PC-3 (cell line): ENCODE data around the gene MIPOL1. TPM values are rescaled to one million over a fixed set of nuclear protein-coding genes. Genes with fewer than 3 reads are reported as not detected.
"Not testable (repeated sequence)": the region's sequence is repeated elsewhere in the genome, so short reads cannot be mapped to it uniquely, and the experiment has no call there.

Experiments used
- ATAC-seq: fragments of 200-7000 bp; cut with Tn5 transposase; 2 replicates; pipeline ENCODE4 v1.9.1; 2020; ENCODE audit warnings: mild to moderate bottlenecking, moderate library complexity
- BruUV-seq: library from RNA; stranded (reverse); fragments of 400-500 nt; replicated peaks from 2 replicates; lab custom pipeline; 2021; lab: Mats Ljungman, UMichigan
- CTCF ChIA-PET: fragments of 300-600 bp; sonication (Branson Sonifier 250); formaldehyde crosslinking; loops from one replicate; lab custom pipeline; 2022; ENCODE audit warnings: antibody characterized with exemption; lab: Charles Lee
- POLR2A ChIA-PET: fragments of 300-600 bp; sonication (Branson Sonifier 250); formaldehyde crosslinking; loops from one replicate; lab custom pipeline; 2022; ENCODE audit warnings: antibody characterized with exemption; ENCODE audit not compliant: unreplicated experiment; lab: Charles Lee
- DNase-seq: peaks from one replicate; pipeline ENCODE4 v3.0.0-alpha.2; 2015
- H2AFZ ChIP-seq: fragments of 300-600 bp; sonication (generic); 2 replicates; pipeline ENCODE4 v1.6.0; 2016; ENCODE audit warnings: antibody characterized with exemption, low read length
- H3F3A ChIP-seq: fragments of 300-600 bp; sonication (generic); one replicate; pipeline ENCODE4 v1.6.0; 2017; ENCODE audit warnings: antibody characterized with exemption, low read length, control low read depth, mild to moderate bottlenecking; ENCODE audit not compliant: unreplicated experiment
- H3K27ac ChIP-seq: fragments of 300-600 bp; sonication (generic); 2 replicates; pipeline ENCODE4 v1.5.1; 2016; ENCODE audit warnings: mild to moderate bottlenecking, low read length
- H3K27me3 ChIP-seq: fragments of 300-600 bp; sonication (generic); 2 replicates; pipeline ENCODE4 v1.6.1; 2016; ENCODE audit warnings: low read length, mixed read lengths
- H3K36me3 ChIP-seq: fragments of 300-600 bp; sonication (generic); 2 replicates; pipeline ENCODE4 v1.6.1; 2016; ENCODE audit warnings: low read depth, mixed run types, low read length, mixed read lengths
- H3K4me1 ChIP-seq: fragments of 300-600 bp; sonication (generic); 2 replicates; pipeline ENCODE4 v1.5.1; 2016; ENCODE audit warnings: low read length; ENCODE audit not compliant: insufficient read depth
- H3K4me2 ChIP-seq: fragments of 300-600 bp; sonication (generic); 2 replicates; pipeline ENCODE4 v1.6.0; 2016; ENCODE audit warnings: low read length
- H3K4me3 ChIP-seq: fragments of 300-600 bp; sonication (generic); 2 replicates; pipeline ENCODE4 v1.5.1; 2016; ENCODE audit warnings: mild to moderate bottlenecking, low read length, mixed read lengths
- H3K79me2 ChIP-seq: fragments of 300-600 bp; sonication (generic); 2 replicates; pipeline ENCODE4 v1.6.1; 2017; ENCODE audit warnings: low read length, mixed read lengths
- H3K9ac ChIP-seq: fragments of 300-600 bp; sonication (generic); 2 replicates; pipeline ENCODE4 v1.6.0; 2016; ENCODE audit warnings: mild to moderate bottlenecking, low read length
- H3K9me2 ChIP-seq: fragments of 300-600 bp; sonication (generic); replicated peaks from 2 replicates; pipeline ENCODE4 v1.6.1; 2016; ENCODE audit warnings: mixed run types, low read length, mixed read lengths
- H3K9me3 ChIP-seq: fragments of 300-600 bp; sonication (generic); 2 replicates; pipeline ENCODE4 v1.6.1; 2016; ENCODE audit warnings: low read length, mixed read lengths
- H4K20me1 ChIP-seq: fragments of 300-600 bp; sonication (generic); 2 replicates; pipeline ENCODE4 v1.6.1; 2016; ENCODE audit warnings: low read length, mixed read lengths
- CTCF ChIP-seq: fragments of 300-600 bp; sonication (generic); conservative IDR thresholded peaks from 2 replicates; pipeline ENCODE4 v1.5.1; 2017; ENCODE audit warnings: antibody characterized with exemption, low read depth, mild to moderate bottlenecking, low read length
- EZH2 ChIP-seq: fragments of 300-600 bp; sonication (generic); IDR thresholded peaks from one replicate; pipeline ENCODE4 v1.6.1; 2017; ENCODE audit warnings: antibody characterized with exemption, mild to moderate bottlenecking, low read length; ENCODE audit not compliant: unreplicated experiment
- EZH2phosphoT487 ChIP-seq: fragments of 300-600 bp; sonication (generic); IDR thresholded peaks from 2 replicates; pipeline ENCODE4 v1.6.1; 2018; ENCODE audit warnings: mild to moderate bottlenecking, antibody characterized with exemption, low read length, borderline replicate concordance
- intact Hi-C: fragments of 100-400 bp; cut with micrococcal nuclease; formaldehyde crosslinking; loops from 2 replicates; pipeline ENCODE4 v1.9.0; 2023
- total RNA-seq: library from RNA; depleted of rRNA; stranded (reverse); fragments of >200 nt; gene quantifications from 2 replicates; pipeline ENCODE4 v1.2.3, GENCODE V29; 2014

Gene MIPOL1
- total RNA-seq, 1 experiment from 2014 or later, result 22.5 TPM

GRCh38 chr14:37153005-37153404, 44.7 kb upstream of the MIPOL1 start:
- H3K9me2 ChIP-seq, result no peaks in the 10 kb centered on the region
- H3K4me1 ChIP-seq, result no peaks in the 10 kb centered on the region
- CTCF ChIA-PET, result interaction anchor here (0.6 to 0.8 kb wide), 2 partner anchors 80 to 491 kb away, joined by 4 to 5 read pairs; partner anchors contain the start of gene PAX9
- intact Hi-C loops, result loop anchor here (10.0 kb wide), 1 partner anchor 1078 kb away; no protein-coding TSS in a partner anchor
- no peak overlapping the region for H3K27ac ChIP-seq
- peaks cover 7% of the 10 kb centered on the region; the same call in 1 of the 2 replicates for H3K36me3 ChIP-seq
- H3F3A ChIP-seq, result no peaks in the 10 kb centered on the region
- no peak for ATAC-seq
- no peak overlapping the region for H2AFZ ChIP-seq
- H3K79me2 ChIP-seq, result no peaks in the 10 kb centered on the region
- no peak overlapping the region for H3K4me2 ChIP-seq
- no TSS peak for BruUV-seq
- TF ChIP-seq EZH2 (no peak), CTCF (no peak), EZH2phosphoT487 (no peak)
- no peak for DNase-seq
- H3K27me3 ChIP-seq, result no peaks in the 10 kb centered on the region
- no peak overlapping the region for H3K4me3 ChIP-seq
- H3K9ac ChIP-seq, result no peak overlapping the region
- no peaks in the 10 kb centered on the region for H4K20me1 ChIP-seq
- POLR2A ChIA-PET, result interaction anchor here (0.6 kb wide), 1 partner anchor 45 kb away, joined by 3 read pairs; no protein-coding TSS in a partner anchor
- peaks cover 9% of the 10 kb centered on the region; the same call in 1 of the 2 replicates for H3K9me3 ChIP-seq

GRCh38 chr14:37153483-37153882, 44.3 kb upstream of the MIPOL1 start:
- no TSS peak for BruUV-seq
- Histone ChIP-seq H3K27ac (no peak overlapping the region), H2AFZ (no peak overlapping the region), H3K79me2 (no peaks in the 10 kb centered on the region), H3K9me3 (peaks cover 9% of the 10 kb centered on the region; the same call in 1 of the 2 replicates), H3F3A (no peaks in the 10 kb centered on the region), H3K4me3 (no peak overlapping the region), H3K36me3 (peaks cover 7% of the 10 kb centered on the region; the same call in 1 of the 2 replicates), H3K27me3 (no peaks in the 10 kb centered on the region), H3K4me1 (no peaks in the 10 kb centered on the region), H3K9ac (no peak overlapping the region), H3K4me2 (no peak overlapping the region), H4K20me1 (no peaks in the 10 kb centered on the region), H3K9me2 (no peaks in the 10 kb centered on the region)
- intact Hi-C loops, result loop anchor here (10.0 kb wide), 1 partner anchor 1079 kb away; no protein-coding TSS in a partner anchor
- TF ChIP-seq CTCF (no peak), EZH2 (no peak), EZH2phosphoT487 (no peak)
- CTCF ChIA-PET, result interaction anchor here (0.6 to 0.8 kb wide), 2 partner anchors 79 to 492 kb away, joined by 4 to 5 read pairs; partner anchors contain the start of gene PAX9
- ATAC-seq, result no peak
- POLR2A ChIA-PET, result interaction anchor here (0.6 kb wide), 1 partner anchor 45 kb away, joined by 3 read pairs; no protein-coding TSS in a partner anchor
- no peak for DNase-seq

- peaks cover 7% of the 10 kb centered on the region; the same call in 1 of the 2 replicates for H3K36me3 ChIP-seq
- no peaks in the 10 kb centered on the region for H3K27me3 ChIP-seq
- H3K79me2 ChIP-seq, result no peaks in the 10 kb centered on the region
- no TSS peak for BruUV-seq
- H3K9me3 ChIP-seq, result peaks cover 9% of the 10 kb centered on the region; the same call in 1 of the 2 replicates
- no peak for ATAC-seq
- no peaks in the 10 kb centered on the region for H4K20me1 ChIP-seq
- no peak for TF ChIP-seq EZH2phosphoT487
- no peak for TF ChIP-seq EZH2
- no peak for TF ChIP-seq CTCF
- POLR2A ChIA-PET, result no interaction called here
- H3K9me2 ChIP-seq, result no peaks in the 10 kb centered on the region
- H3K27ac ChIP-seq, result no peak overlapping the region
- CTCF ChIA-PET, result no interaction called here
- no peak overlapping the region for H3K4me3 ChIP-seq
- H3K9ac ChIP-seq, result no peak overlapping the region
- H2AFZ ChIP-seq, result no peak overlapping the region
- H3F3A ChIP-seq, result no peaks in the 10 kb centered on the region
- no peak overlapping the region for H3K4me2 ChIP-seq
- intact Hi-C loops, result loop anchor here (10.0 kb wide), 1 partner anchor 1083 kb away; no protein-coding TSS in a partner anchor
- DNase-seq, result no peak
- H3K4me1 ChIP-seq, result no peaks in the 10 kb centered on the region
These were observed 39.8 kb upstream of the MIPOL1 start for GRCh38 chr14:37157987-37158386.

GRCh38 chr14:37162307-37162706, 35.4 kb upstream of the MIPOL1 start:
- ATAC-seq, intact Hi-C loops, POLR2A ChIA-PET, H3K4me1 ChIP-seq, H2AFZ ChIP-seq, H3K36me3 ChIP-seq, H3K4me2 ChIP-seq, BruUV-seq, DNase-seq, H3K9me2 ChIP-seq, H3K79me2 ChIP-seq, H3K27me3 ChIP-seq, H3K9ac ChIP-seq, H3K27ac ChIP-seq, H3F3A ChIP-seq, H4K20me1 ChIP-seq, H3K9me3 ChIP-seq, CTCF ChIA-PET, H3K4me3 ChIP-seq: not testable (repeated sequence)
